K562 treated with DMSO at 1 percent for 24 hours (cell line): ENCODE results near the gene STX3. TPM values are rescaled to one million over a fixed set of nuclear protein-coding genes. Genes with fewer than 3 reads are reported as not detected.

ENCODE experiments used
- total RNA-seq: library from RNA; unstranded; fragments of 300-600 nt; gene quantifications from 2 replicates; pipeline ENCODE4 v1.2.3, GENCODE V29; 2022; ENCODE audit warnings: low read depth; ENCODE audit not compliant: insufficient read depth

Gene STX3
- total RNA-seq, result 86.2 and 106 TPM in 2 replicates

GRCh38 chr11:59754859-59755700, at the start of gene STX3:
Gene STX3 (plus strand): TSS chr11:59755376. CDS start chr11:59755606, 230 bp downstream.

GRCh38 chr11:59713745-59714144, 41.4 kb upstream of the STX3 start, which contains the start of gene OR10V1:
Gene OR10V1 (minus strand): TSS chr11:59713845. CDS start chr11:59713845, 0 bp downstream.

GRCh38 chr11:59810189-59810910, 55.2 kb downstream of the STX3 start, which contains the start of gene MRPL16:
Gene MRPL16 (minus strand): TSS chr11:59810778. CDS start chr11:59810658, 120 bp downstream.

GRCh38 chr11:59845399-59845798, 90.2 kb downstream of the STX3 start, which contains the start of gene CBLIF:
Gene CBLIF (minus strand): TSS chr11:59845499. CDS start chr11:59845453, 46 bp downstream.

Other genes with a start within 250 kb of the STX3 start
- not detected in 2 replicates for gene OR4D9, start 243.8 kb upstream of the STX3 start, total RNA-seq
- gene OSBP, start 139.6 kb upstream of the STX3 start, total RNA-seq, result 35.3 and 40.8 TPM in 2 replicates
- 26.7 and 29.5 TPM in 2 replicates for gene PATL1, start 86.3 kb upstream of the STX3 start, total RNA-seq
- gene OR10V1, start 41.5 kb upstream of the STX3 start, total RNA-seq, result not detected in 2 replicates
- gene MRPL16, start 55.4 kb downstream of the STX3 start, total RNA-seq, result 66.2 and 67.8 TPM in 2 replicates
- not detected in 2 replicates for gene CBLIF, start 90.1 kb downstream of the STX3 start, total RNA-seq
- 9.7 and 10.0 TPM in 2 replicates for gene TCN1, start 111.1 kb downstream of the STX3 start, total RNA-seq
- not detected in 2 replicates for gene OOSP3, start 123.4 kb downstream of the STX3 start, total RNA-seq
- 0.67 TPM in 1 of 2 replicates, not detected in the other for gene OOSP1, start 183.1 kb downstream of the STX3 start, total RNA-seq
- gene OOSP4A, start 208.7 kb downstream of the STX3 start, total RNA-seq, result not detected in 2 replicates